Measurements from ENCODE around the gene DCAF8L2. TPM values are rescaled to one million over a fixed set of nuclear protein-coding genes. Genes with fewer than 3 reads are reported as not detected.

DCAF8L2 gene
- total RNA-seq, 1 experiment from 2014 or later, result 7.7 TPM

DNA sequence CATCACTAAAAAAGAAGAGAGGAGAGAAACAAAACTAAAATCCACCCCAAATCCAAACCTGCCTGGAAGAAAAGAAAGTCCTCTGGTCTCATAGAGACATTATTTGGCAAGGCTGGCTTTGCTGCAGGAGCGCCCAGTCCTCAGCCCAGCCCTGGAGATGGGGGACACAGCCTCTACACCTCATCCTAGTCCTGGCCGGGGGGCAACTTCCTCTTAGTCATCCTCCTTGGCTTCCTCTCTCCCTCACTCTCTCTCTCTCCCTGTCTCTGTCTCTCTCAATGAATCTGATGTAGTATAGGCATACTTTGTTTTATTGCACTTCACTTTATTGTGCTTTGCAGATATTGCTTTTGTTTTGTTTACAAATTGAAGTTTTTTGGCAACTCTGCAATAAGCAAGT, 161.8 kb downstream of the DCAF8L2 start:
- Histone ChIP-seq H3K4me3 (no peak overlapping the region), H3K9me2 (ENCODE audit: insufficient read depth) (no peaks in the 10 kb centered on the region), H3F3A (ENCODE audit: insufficient read depth, low read depth) (no peaks in the 10 kb centered on the region), H3K4me1 (replicated peaks; ENCODE audit: insufficient read depth) (no peaks in the 10 kb centered on the region), H2AFZ (no peak overlapping the region), H4K20me1 (ENCODE audit: insufficient read depth) (no peaks in the 10 kb centered on the region), H3K27ac (no peak overlapping the region), H3K27me3 (ENCODE audit: insufficient read depth, low read depth) (no peaks in the 10 kb centered on the region), H3K4me2 (no peak overlapping the region), H3K9me3 (ENCODE audit: insufficient read depth, low read depth) (no peaks in the 10 kb centered on the region), H3K79me2 (ENCODE audit: low read depth) (no peaks in the 10 kb centered on the region), H3K36me3 (ENCODE audit: low read depth) (no peaks in the 10 kb centered on the region)
- no peak for TF ChIP-seq EZH2 (IDR thresholded peaks at IDR 0.05; ENCODE audit: low read depth)
- TF ChIP-seq, protein P1, sequence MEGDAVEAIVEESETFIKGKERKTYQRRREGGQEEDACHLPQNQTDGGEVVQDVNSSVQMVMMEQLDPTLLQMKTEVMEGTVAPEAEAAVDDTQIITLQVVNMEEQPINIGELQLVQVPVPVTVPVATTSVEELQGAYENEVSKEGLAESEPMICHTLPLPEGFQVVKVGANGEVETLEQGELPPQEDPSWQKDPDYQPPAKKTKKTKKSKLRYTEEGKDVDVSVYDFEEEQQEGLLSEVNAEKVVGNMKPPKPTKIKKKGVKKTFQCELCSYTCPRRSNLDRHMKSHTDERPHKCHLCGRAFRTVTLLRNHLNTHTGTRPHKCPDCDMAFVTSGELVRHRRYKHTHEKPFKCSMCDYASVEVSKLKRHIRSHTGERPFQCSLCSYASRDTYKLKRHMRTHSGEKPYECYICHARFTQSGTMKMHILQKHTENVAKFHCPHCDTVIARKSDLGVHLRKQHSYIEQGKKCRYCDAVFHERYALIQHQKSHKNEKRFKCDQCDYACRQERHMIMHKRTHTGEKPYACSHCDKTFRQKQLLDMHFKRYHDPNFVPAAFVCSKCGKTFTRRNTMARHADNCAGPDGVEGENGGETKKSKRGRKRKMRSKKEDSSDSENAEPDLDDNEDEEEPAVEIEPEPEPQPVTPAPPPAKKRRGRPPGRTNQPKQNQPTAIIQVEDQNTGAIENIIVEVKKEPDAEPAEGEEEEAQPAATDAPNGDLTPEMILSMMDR (conservative IDR thresholded peaks at IDR 0.05), result no peak
- CTCF ChIA-PET, result no interaction called here
- DNase-seq, result no peak
- intact Hi-C loops (cut with micrococcal nuclease; ENCODE audit: unreplicated experiment), result no loop called here
- POLR2A ChIA-PET (ENCODE audit: unreplicated experiment), result no interaction called here
- no TSS peak for BruUV-seq (replicated peaks)

DNA sequence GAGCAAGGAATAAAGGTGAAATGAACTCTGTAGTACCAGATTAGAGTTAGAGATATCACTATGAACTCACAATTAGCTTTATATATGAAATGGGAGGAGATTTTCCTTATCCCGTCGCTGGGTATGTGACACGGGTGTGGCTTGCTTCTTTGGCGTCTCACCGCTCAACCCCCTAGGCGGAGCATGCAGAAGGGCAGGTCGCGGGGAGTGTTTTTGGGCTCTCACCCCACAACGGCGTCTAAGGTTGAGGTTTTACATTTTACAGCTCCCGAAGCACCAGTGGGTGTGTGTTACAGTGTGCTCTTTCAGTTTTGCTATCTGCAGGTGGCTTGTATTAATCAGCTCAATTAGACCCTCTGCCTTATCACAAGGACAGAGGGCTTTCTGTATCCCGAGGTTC, 175.6 kb downstream of the DCAF8L2 start:
- TF ChIP-seq, protein P1 (conservative IDR thresholded peaks at IDR 0.05), result no peak
- TF ChIP-seq EZH2 (IDR thresholded peaks at IDR 0.05; ENCODE audit: low read depth), result no peak
- H3K27ac ChIP-seq, result no peak overlapping the region
- no peaks in the 10 kb centered on the region for H3F3A ChIP-seq (ENCODE audit: insufficient read depth, low read depth)
- no peak for DNase-seq
- no peaks in the 10 kb centered on the region for H4K20me1 ChIP-seq (ENCODE audit: insufficient read depth)
- H2AFZ ChIP-seq, result 0 out of 2 replicates have a peak overlapping the region, but pooled peaks have one; percentile 58
- ChIA-PET POLR2A (ENCODE audit: unreplicated experiment) (no interaction called here), CTCF (no interaction called here)
- no peaks in the 10 kb centered on the region for H3K9me2 ChIP-seq (ENCODE audit: insufficient read depth)
- no peaks in the 10 kb centered on the region for H3K4me1 ChIP-seq (replicated peaks; ENCODE audit: insufficient read depth)
- intact Hi-C loops (cut with micrococcal nuclease; ENCODE audit: unreplicated experiment), result no loop called here
- H3K27me3 ChIP-seq (ENCODE audit: insufficient read depth, low read depth), result no peaks in the 10 kb centered on the region
- H3K79me2 ChIP-seq (ENCODE audit: low read depth), result no peaks in the 10 kb centered on the region
- no peak overlapping the region; the same call in 1 of the 2 replicates for H3K4me3 ChIP-seq
- peak overlapping the region; percentile 55 for H3K4me2 ChIP-seq
- H3K9me3 ChIP-seq (ENCODE audit: insufficient read depth, low read depth), result no peaks in the 10 kb centered on the region
- H3K36me3 ChIP-seq (ENCODE audit: low read depth), result no peaks in the 10 kb centered on the region
- BruUV-seq (replicated peaks), result no TSS peak

DNA sequence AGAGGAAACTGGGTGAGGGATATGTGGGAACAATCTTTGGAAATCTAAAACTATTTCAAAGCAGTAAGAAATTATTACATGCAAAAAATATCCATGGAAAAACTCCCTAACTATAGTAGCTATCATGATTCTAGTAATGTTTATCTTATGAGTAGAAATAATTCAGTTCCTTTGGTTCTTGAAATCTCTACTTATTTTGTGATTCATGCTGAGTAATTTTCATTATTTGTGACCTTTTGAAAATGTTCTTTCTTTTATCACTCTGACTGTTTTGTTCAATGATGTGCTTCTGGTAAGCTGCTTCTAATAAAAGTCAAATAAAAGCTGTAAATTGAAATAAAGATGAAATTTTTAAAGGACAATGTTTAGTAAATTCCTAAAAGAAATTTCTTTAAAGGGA, 177.2 kb downstream of the DCAF8L2 start:
- DNase-seq, result no peak

More for the DNA sequence above, 177.2 kb downstream of the DCAF8L2 start:
- H3K9me2 ChIP-seq (ENCODE audit: insufficient read depth), result no peaks in the 10 kb centered on the region
- no peak for TF ChIP-seq EZH2 (IDR thresholded peaks at IDR 0.05; ENCODE audit: low read depth)
- TF ChIP-seq, protein P1 (conservative IDR thresholded peaks at IDR 0.05), result no peak
- no peaks in the 10 kb centered on the region for H3K27me3 ChIP-seq (ENCODE audit: insufficient read depth, low read depth)
- H3K4me2 ChIP-seq, result no peak overlapping the region
- H3K4me3 ChIP-seq, result no peak overlapping the region
- no peaks in the 10 kb centered on the region for H3K36me3 ChIP-seq (ENCODE audit: low read depth)
- no peak overlapping the region for H2AFZ ChIP-seq
- H3K79me2 ChIP-seq (ENCODE audit: low read depth), result no peaks in the 10 kb centered on the region
- CTCF ChIA-PET, result no interaction called here
- no peaks in the 10 kb centered on the region for H3K9me3 ChIP-seq (ENCODE audit: insufficient read depth, low read depth)
- BruUV-seq (replicated peaks), result no TSS peak
- intact Hi-C loops (cut with micrococcal nuclease; ENCODE audit: unreplicated experiment), result no loop called here
- POLR2A ChIA-PET (ENCODE audit: unreplicated experiment), result no interaction called here
- H3K27ac ChIP-seq, result no peak overlapping the region
- no peaks in the 10 kb centered on the region for H3K4me1 ChIP-seq (replicated peaks; ENCODE audit: insufficient read depth)
- no peaks in the 10 kb centered on the region for H4K20me1 ChIP-seq (ENCODE audit: insufficient read depth)
- H3F3A ChIP-seq (ENCODE audit: insufficient read depth, low read depth), result no peaks in the 10 kb centered on the region

All from PC-9 (cell line).